Stimulated activated CD4-positive, alpha-beta T cell treated with anti-CD3 and anti-CD28 coated beads, Interleukin-1b, Interleukin-23, amount 100 ng/mL, for 24 hours (primary cell): ENCODE results near the gene SALL2.

Experiments
- DNase-seq, 4 experiments: peaks; one replicate each; pipeline ENCODE4 v3.0.0-alpha.2; 2020; ENCODE audit warnings: low read depth in 4 of 4, low spot score in 1 of 4

SALL2 gene

DNA sequence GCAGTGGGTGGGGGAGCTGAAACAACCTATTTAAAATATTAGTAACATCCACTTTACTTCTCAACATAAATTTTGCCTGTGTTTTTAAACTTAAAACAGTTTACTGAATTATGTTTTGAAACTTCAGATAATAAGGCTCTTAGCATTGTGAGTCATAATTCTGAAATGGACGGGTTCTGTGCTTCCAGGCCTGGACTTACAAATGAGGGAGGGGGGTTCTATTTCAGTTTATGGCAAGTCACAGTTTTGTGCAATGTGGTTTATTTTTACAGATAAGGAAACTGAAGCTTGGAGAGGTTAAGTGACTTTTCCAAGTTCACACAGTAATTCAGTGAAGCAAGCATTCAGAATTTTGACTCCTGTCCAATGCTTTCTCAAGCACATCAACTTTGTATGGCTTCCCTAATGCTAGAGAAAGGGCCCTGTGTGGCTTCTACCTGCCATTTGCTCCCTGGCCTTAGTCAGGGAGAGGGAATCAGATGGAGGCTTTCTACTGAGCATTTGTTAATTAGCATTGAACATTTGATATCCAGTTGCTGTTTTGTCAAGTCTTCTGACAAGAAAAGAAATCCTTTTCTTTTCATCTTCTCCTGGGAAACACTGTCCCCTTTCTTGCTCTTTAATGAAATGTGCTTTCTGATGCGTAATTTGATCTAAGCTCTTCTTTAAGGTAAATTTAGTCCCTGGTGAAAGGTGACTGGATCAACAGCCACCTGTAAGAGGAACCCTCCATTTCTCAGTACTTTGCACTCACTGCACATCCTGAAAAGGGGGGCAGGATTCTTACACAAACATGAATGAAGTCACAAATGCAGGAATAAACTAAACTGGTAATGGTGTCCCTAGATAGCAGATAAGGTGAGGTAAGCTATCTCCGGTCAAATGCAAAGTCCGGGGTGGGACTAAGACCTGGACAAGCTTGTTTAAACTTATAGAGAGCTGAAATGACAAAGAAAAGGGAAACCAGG, 2.5 kb upstream of the SALL2 start:
- DNase-seq: no peak

DNA sequence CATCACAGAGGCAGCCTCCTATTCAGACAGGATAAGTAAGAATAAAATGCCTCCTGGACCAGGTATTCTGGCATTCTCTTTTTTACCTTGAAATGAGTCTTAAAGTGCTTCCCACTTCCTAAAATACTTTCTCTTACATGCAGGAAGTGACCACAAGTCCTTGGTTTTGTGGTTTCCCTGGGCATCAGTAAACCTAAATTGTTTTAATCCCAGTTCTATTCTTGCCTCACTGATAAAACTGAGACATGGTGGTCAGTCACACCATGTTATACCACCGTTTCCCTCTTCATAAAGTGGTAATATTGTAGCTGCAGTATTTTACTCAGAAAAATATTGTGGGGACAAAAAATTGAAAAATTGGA, 1.2 kb upstream of the SALL2 start:
- no peak for DNase-seq

DNA sequence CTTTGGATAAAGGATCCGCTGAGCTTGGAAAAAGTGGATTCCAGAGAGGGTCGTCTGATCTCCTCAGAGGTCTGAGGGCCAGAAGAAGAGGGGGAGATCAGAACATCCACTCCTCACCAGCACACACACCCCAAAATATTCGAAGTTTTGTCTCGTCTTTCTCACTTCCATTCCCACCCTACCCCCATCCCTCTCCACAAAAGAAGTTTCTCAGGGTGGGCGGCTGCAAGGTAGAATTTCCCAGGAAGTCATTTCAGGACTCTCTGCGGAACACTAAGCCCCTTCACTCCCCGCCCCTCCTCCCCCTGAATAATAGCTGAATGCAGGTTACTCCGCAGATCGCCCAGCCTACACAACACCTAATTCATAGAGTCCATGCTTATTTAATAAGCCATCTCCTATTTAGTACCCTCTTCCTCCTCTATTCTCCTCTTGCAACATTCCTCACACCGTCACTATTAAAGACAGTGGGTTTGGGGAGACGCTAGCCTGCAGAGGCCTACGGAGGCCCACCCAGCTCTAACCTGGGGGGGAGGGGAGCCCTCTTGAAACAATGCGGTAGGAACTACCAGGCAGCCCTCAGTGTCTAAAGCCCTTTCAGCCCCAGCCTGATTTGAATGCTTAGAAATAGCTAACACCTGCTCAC, 649 bp upstream of the SALL2 start:
- DNase-seq: no peak

- no peak for DNase-seq
Measured at GRCh38 chr14:21525571-21525961, 580 bp downstream of the SALL2 start.

- no peak for DNase-seq
Measured at GRCh38 chr14:21524575-21525490, 1.3 kb downstream of the SALL2 start.

GRCh38 chr14:21523203-21523602, 2.9 kb downstream of the SALL2 start:
- no peak for DNase-seq

DNA sequence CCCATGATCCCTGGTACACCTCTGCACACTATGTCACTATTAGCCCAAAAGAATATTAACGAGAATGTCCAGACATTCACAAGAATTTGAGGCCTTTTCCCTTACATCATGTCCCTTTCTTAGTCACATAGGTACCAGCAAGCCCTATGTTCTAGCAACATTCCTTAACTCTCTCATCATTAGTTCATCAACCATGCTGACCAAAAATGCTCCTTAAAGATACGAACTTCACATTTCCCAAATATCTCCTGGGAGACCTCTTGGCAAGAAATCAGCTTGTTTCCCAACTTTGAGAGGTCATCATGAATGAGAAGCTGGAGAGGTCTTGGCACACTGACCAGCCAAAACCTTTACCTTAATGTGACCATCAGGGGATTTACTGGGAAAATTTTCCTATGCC, 4.6 kb downstream of the SALL2 start:
- DNase-seq: no peak

GRCh38 chr14:21520767-21521166, 5.4 kb downstream of the SALL2 start:
- no peak for DNase-seq

DNA sequence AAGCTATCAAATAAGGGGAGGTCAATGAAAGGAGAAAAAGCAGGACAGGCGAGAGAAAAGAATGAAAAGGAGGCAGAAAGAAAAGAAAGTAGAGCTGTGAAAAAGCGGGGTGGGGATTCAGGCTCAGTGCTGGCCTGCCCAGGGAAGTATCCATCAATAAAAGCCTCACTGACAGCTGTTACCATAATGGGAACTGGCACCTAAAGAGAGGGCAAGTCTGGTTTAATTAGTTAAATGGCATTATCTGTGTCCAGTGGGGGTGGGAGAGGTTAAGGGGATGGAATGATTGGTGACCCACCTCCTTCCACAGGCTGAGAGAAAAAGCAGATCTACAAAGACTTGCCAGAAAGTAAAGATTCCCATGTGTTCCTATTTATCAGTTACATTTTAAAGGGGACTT, 7.4 kb downstream of the SALL2 start:
- DNase-seq: no peak

DNA sequence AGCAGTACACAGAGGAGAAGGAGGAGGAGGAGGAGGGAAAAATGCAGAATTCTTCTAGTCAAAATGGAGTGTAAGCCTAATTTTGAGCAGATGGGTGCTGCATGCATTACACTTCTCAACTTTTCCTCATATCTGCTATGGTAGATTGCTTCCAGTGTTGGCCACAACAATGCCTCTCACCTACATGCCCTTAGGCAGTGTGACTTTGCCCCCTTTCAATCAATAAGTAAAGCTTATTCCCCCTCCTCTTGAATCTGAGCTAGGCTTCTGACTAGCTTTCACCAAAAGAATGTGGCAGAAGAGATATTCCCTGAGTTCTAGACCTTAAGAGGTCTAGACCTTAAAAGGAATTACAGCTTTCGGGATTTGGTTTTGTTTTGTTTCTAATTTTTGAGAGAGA, 11.8 kb downstream of the SALL2 start:
- DNase-seq: no peak

DNA sequence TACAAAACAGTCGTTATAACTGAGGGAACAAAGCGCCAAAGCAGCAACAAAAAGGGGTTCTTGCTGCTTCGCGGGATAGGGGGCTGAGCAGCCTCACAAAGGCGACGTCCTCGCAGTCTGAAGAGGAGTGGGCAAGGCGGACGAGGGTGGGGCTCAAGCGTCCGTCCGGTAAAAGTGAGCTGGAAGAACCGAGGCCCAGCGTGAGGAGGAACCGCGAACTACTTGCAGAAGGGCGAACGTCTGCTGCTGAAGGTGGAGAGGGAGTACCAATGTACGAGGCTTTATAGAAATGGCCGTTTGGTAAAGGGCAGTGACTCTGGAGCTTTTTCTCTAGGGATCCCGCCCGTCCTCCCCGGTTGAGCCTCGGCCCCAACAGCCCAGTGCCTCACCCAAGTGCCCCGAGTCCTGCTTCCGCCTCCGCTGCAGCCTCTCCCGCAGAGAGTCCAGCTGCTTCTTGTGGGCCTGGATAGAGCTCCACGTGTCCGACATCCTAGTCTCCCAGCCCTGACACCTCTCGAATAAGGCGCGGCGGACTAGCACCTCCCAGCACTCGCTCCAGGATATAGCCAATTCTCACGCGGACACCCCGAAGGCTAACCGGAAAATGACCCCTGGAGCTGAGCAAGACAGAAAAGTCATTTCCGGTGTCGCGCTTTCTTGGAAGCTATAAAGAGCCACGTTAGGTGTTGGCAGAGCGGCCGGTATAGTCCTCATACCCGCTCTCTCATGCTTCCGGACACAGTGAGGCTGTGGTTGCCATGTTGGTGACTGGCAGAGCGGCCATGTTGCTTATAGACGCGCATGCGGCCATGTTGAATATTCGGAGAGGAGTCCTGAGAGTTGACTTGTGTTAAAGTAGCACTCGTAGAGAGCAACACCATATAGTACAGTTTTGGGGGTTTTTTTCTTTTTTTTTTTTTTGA, 15.2 kb downstream of the SALL2 start, which contains the start of gene METTL3:
Gene METTL3, minus strand, starts transcription at position 606 of the 923 bp plus-strand sequence. Its CDS starts 117 bp downstream, at position 489.
- DNase-seq: peak; percentile 75 to 85 (median 82)

- no peak for DNase-seq
Measured at GRCh38 chr14:21509432-21510143, 16.6 kb downstream of the SALL2 start.

- no peak for DNase-seq
Measured at GRCh38 chr14:21506557-21506956, 19.6 kb downstream of the SALL2 start.

GRCh38 chr14:21505012-21505553, 21.1 kb downstream of the SALL2 start:
- DNase-seq: no peak

DNA sequence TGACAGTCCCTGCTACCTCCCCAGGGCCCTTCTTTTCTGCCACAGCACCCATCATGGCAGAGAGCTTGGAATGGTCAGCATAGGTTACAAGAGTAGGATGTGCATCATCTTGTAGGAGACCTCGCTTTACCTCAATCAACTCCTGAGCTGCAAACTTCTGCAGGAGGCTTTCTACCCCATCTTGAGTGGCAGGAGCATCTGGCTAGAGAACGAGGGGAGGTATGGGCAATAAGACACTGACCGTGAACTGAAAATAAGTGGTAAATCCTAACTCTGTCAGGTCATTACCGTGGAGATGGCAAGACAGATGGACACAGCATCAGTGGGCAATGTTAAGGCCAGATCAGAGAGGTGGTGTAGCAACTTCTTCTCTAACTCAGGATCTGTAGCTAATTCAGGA, 22.8 kb downstream of the SALL2 start:
- DNase-seq: no peak

DNA sequence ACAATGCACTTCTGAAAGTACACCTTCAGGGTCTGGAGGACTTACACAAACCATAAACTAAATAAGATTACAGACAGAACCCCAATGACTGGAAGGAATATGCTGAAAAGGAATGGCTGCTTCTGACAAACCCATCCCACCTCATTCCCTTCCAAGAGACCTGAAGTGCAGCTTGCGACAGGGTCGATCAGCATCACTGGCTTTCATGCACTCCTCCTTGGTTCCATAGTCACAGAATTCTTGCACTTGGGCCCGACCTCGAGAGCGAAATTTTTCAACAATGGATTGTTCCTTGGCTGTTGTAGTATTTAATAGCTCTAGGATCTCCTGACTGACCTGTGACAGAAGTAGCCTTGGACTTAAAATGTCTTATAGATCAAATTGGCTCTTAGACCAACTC, 24.6 kb downstream of the SALL2 start:
- DNase-seq: no peak

DNA sequence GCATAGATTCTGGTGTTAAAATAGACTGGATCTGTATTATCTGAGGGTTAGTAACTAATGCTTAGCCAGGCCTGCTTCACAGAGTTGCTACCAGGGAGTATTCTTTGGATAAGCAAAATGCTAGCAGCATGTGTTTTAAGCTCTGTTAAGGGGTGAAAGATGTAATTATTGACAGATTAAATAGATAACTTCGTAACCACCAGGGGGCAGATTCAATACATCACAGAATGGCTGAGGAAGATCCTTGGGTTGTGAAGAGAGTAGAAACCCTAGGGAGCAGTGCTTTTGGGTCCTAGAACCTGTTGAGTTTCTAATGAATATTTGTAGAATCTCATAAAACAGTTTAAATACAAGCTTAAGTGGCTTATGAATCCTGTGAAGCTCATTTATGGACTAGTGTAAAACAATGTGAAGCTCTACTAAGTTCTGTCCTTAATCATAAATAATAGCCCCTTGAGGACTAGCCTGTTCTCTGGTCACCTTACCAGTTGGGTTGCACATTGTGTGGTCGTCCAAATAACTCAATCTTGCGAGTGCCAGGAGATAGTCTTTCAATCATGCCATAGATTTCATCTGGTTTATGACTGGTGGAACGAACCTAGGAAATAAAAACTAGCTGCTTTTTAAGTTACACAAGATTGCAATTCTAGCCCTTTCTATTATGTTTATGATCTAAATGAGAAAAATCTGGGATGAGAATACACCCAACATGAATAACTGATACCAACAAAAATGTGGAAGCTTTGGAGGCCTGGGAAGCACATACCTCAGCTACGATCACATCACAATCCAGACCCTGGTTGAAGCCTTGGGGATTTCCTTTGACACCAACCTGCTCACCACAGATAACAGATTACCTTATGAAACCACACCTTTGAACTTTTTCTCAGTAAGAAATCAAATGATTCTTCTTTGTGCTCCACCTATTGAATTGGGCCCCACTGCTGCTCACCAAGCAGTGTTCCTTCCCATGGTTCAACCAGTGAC, 27.3 kb downstream of the SALL2 start:
- DNase-seq: no peak

DNA sequence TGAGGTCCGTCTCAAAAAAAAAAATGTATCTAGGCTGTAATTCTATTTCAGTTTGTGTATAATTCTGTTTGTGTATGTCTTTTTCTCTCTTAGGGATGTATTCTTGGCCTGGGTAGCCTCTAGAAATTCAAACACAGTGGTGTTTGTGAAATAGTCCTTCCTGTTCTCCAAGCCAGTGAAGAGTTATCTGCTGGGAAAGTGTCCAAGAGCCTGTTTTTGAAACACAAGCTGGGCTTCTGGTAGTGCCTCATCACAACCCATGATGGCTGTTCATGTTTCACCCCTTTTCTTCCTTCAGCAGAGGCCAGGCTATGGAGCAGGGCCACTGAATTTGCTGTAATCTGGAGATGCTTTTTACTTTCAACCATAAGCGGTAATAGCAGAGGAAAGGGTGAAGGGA, 29.7 kb downstream of the SALL2 start:
- no peak for DNase-seq
